GM21447 (cell line): ENCODE data around the gene ETFBKMT.
"Not testable (repeated sequence)": the region's sequence is repeated elsewhere in the genome, so short reads cannot be mapped to it uniquely, and the experiment has no call there.

Experiments
- ATAC-seq: cut with Tn5 transposase; IDR thresholded peaks from one replicate; pipeline ENCODE4 v1.9.1; 2021; ENCODE audit not compliant: unreplicated experiment

ETFBKMT gene

GRCh38 chr12:31716998-31717397, 57.5 kb downstream of the ETFBKMT start:
- ATAC-seq, result not testable (repeated sequence)

DNA sequence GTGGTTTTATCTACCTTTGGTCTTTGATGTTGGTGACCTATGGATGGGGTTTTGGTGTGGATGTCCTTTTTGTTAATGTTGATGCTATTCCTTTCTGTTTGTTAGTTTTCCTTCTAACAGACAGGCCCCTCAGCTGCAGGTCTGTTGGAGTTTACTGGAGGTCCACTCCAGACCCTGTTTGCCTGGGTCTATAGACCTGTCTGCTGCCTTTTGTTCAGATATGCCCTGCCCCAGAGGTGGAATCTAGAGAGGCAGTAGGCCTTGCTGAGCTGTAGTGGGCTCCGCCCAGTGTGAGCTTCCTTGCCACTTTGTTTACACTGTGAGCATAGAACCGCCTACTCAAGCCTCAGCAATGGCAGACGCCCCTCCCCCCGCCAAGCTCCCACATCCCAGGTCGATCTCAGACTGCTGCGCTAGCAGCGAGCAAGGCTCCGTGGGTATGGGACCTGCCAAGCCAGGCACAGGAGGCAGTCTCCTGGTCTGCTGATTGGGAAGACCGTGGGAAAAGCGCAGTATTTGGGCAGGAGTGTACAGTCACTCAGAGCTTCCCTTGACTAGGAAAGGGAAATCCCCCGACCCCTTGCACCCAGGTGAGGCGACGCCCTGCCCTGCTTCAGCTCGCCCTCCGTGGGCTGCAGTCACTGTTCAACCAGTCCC, 59.2 kb downstream of the ETFBKMT start:
- not testable (repeated sequence) for ATAC-seq

GRCh38 chr12:31722580-31722979, 63.1 kb downstream of the ETFBKMT start:
- ATAC-seq, result no peak
